Fibroblast of skin of right biceps (primary cell): ENCODE measurements around the gene HSPB9.
"Not testable (repeated sequence)": the region's sequence is repeated elsewhere in the genome, so short reads cannot be mapped to it uniquely, and the experiment has no call there.

ENCODE experiments used
- DNase-seq: peaks from one replicate; pipeline ENCODE4 v3.0.0-alpha.2; 2013

Gene HSPB9

GRCh38 chr17:42120161-42120769 lies 2.3 kb upstream of the HSPB9 start:
- no peak for DNase-seq

- peak; percentile 81 for DNase-seq
Measured at GRCh38 chr17:42120770-42121769, 1.5 kb upstream of the HSPB9 start, which contains the start of gene KAT2A. KAT2A (minus strand) TSS chr17:42121367; CDS start chr17:42121304, 63 bp downstream.

GRCh38 chr17:42124256-42124655 lies 1.7 kb downstream of the HSPB9 start:
- no peak for DNase-seq

- DNase-seq = no peak
Measured at GRCh38 chr17:42125565-42125964, 3.0 kb downstream of the HSPB9 start.

- no peak for DNase-seq
Measured at GRCh38 chr17:42126836-42127235, 4.2 kb downstream of the HSPB9 start.

GRCh38 chr17:42127414-42127813 lies 4.8 kb downstream of the HSPB9 start:
- DNase-seq = no peak

GRCh38 chr17:42129109-42129837 lies 6.7 kb downstream of the HSPB9 start:
- DNase-seq = no peak

GRCh38 chr17:42130310-42130936 lies 7.8 kb downstream of the HSPB9 start:
- no peak for DNase-seq

GRCh38 chr17:42131232-42131631 lies 8.6 kb downstream of the HSPB9 start:
- no peak for DNase-seq

GRCh38 chr17:42131981-42132432 lies 9.4 kb downstream of the HSPB9 start:
- no peak for DNase-seq

GRCh38 chr17:42132941-42133340 lies 10.3 kb downstream of the HSPB9 start:
- peak; percentile 79 for DNase-seq

- DNase-seq = no peak
Measured at GRCh38 chr17:42133461-42134041, 10.9 kb downstream of the HSPB9 start.

GRCh38 chr17:42135151-42135550 lies 12.5 kb downstream of the HSPB9 start:
- no peak for DNase-seq

GRCh38 chr17:42135664-42136653 lies 13.4 kb downstream of the HSPB9 start:
- DNase-seq = peak; percentile 62

GRCh38 chr17:42136654-42137051 lies 14.0 kb downstream of the HSPB9 start:
- DNase-seq = no peak

GRCh38 chr17:42138749-42139492 lies 16.3 kb downstream of the HSPB9 start:
- no peak for DNase-seq

GRCh38 chr17:42140690-42141089 lies 18.1 kb downstream of the HSPB9 start:
- DNase-seq = not testable (repeated sequence)

GRCh38 chr17:42141382-42141781 lies 18.8 kb downstream of the HSPB9 start:
- no peak for DNase-seq

GRCh38 chr17:42142371-42142896 lies 19.8 kb downstream of the HSPB9 start:
- DNase-seq = peak; percentile 91

- DNase-seq = not testable (repeated sequence)
Measured at GRCh38 chr17:42143138-42143537, 20.5 kb downstream of the HSPB9 start.
